ENCODE results near the gene EYS.

The EYS gene

GRCh38 chr6:63941747-63942470, 1765.1 kb downstream of the EYS start:
- H4K20me1 ChIP-seq (ENCODE audit: insufficient read depth, low read length, poor library complexity, severe bottlenecking) = no peaks in the 10 kb centered on the region
- TF ChIP-seq CTCF (conservative IDR thresholded peaks at IDR 0.05; ENCODE audit: low read length) (no peak), EZH2phosphoT487 (IDR thresholded peaks at IDR 0.05; ENCODE audit: borderline replicate concordance) (no peak)
- no peaks in the 10 kb centered on the region for H3K36me3 ChIP-seq (ENCODE audit: insufficient read depth, low read length)
- no peak overlapping the region for H3K4me3 ChIP-seq (ENCODE audit: low read length, poor library complexity, severe bottlenecking)
- H3K79me2 ChIP-seq (ENCODE audit: insufficient read depth, low read length) = no peaks in the 10 kb centered on the region
- H3K4me2 ChIP-seq (ENCODE audit: low read depth, low read length, poor library complexity, severe bottlenecking) = no peak overlapping the region
- no peak overlapping the region for H3K9ac ChIP-seq (ENCODE audit: low read depth, low read length, poor library complexity, severe bottlenecking)
- H3K9me3 ChIP-seq (ENCODE audit: insufficient read depth, low read depth, low read length) = no peaks in the 10 kb centered on the region; the same call in 1 of the 2 replicates
- no peak overlapping the region for H2AFZ ChIP-seq (ENCODE audit: low read length)
- no peaks in the 10 kb centered on the region for H3K9me2 ChIP-seq (replicated peaks; ENCODE audit: low read depth, low read length)
- no peaks in the 10 kb centered on the region for H3K27me3 ChIP-seq (ENCODE audit: insufficient read depth, low read length, poor library complexity, severe bottlenecking)
- peaks cover 14% of the 10 kb centered on the region for H3K4me1 ChIP-seq (ENCODE audit: insufficient read depth, low read length, poor library complexity, severe bottlenecking)
- peaks cover 7% of the 10 kb centered on the region; the same call in 1 of the 2 replicates for H3F3A ChIP-seq (ENCODE audit: low read depth)

- peaks cover 7% of the 10 kb centered on the region; the same call in 1 of the 2 replicates for H3F3A ChIP-seq (ENCODE audit: low read depth)
- peaks cover 17% of the 10 kb centered on the region for H3K4me1 ChIP-seq (ENCODE audit: insufficient read depth, low read length, poor library complexity, severe bottlenecking)
- no peak overlapping the region for H3K9ac ChIP-seq (ENCODE audit: low read depth, low read length, poor library complexity, severe bottlenecking)
- H3K27me3 ChIP-seq (ENCODE audit: insufficient read depth, low read length, poor library complexity, severe bottlenecking) = no peaks in the 10 kb centered on the region
- H3K9me3 ChIP-seq (ENCODE audit: insufficient read depth, low read depth, low read length) = no peaks in the 10 kb centered on the region
- H3K79me2 ChIP-seq (ENCODE audit: insufficient read depth, low read length) = no peaks in the 10 kb centered on the region
- H3K9me2 ChIP-seq (replicated peaks; ENCODE audit: low read depth, low read length) = no peaks in the 10 kb centered on the region
- H3K4me2 ChIP-seq (ENCODE audit: low read depth, low read length, poor library complexity, severe bottlenecking) = peak overlapping the region; percentile 23
- H2AFZ ChIP-seq (ENCODE audit: low read length) = no peak overlapping the region
- no peaks in the 10 kb centered on the region for H4K20me1 ChIP-seq (ENCODE audit: insufficient read depth, low read length, poor library complexity, severe bottlenecking)
- H3K4me3 ChIP-seq (ENCODE audit: low read length, poor library complexity, severe bottlenecking) = no peak overlapping the region
- H3K36me3 ChIP-seq (ENCODE audit: insufficient read depth, low read length) = no peaks in the 10 kb centered on the region
- TF ChIP-seq CTCF (conservative IDR thresholded peaks at IDR 0.05; ENCODE audit: low read length) (no peak), EZH2phosphoT487 (IDR thresholded peaks at IDR 0.05; ENCODE audit: borderline replicate concordance) (no peak)
Measured at GRCh38 chr6:63940056-63940455, 1767.0 kb downstream of the EYS start.

GRCh38 chr6:63936399-63936798, 1770.6 kb downstream of the EYS start:
- Histone ChIP-seq H3K4me2 (ENCODE audit: low read depth, low read length, poor library complexity, severe bottlenecking) (no peak overlapping the region), H3K9ac (ENCODE audit: low read depth, low read length, poor library complexity, severe bottlenecking) (no peak overlapping the region), H3F3A (ENCODE audit: low read depth) (peaks cover 7% of the 10 kb centered on the region; the same call in 1 of the 2 replicates), H3K36me3 (ENCODE audit: insufficient read depth, low read length) (no peaks in the 10 kb centered on the region), H3K27me3 (ENCODE audit: insufficient read depth, low read length, poor library complexity, severe bottlenecking) (no peaks in the 10 kb centered on the region), H3K9me2 (replicated peaks; ENCODE audit: low read depth, low read length) (no peaks in the 10 kb centered on the region), H3K79me2 (ENCODE audit: insufficient read depth, low read length) (no peaks in the 10 kb centered on the region), H3K9me3 (ENCODE audit: insufficient read depth, low read depth, low read length) (no peaks in the 10 kb centered on the region), H4K20me1 (ENCODE audit: insufficient read depth, low read length, poor library complexity, severe bottlenecking) (no peaks in the 10 kb centered on the region), H3K4me1 (ENCODE audit: insufficient read depth, low read length, poor library complexity, severe bottlenecking) (peaks cover 23% of the 10 kb centered on the region), H3K4me3 (ENCODE audit: low read length, poor library complexity, severe bottlenecking) (no peak overlapping the region), H2AFZ (ENCODE audit: low read length) (no peak overlapping the region)
- TF ChIP-seq CTCF (conservative IDR thresholded peaks at IDR 0.05; ENCODE audit: low read length) (no peak), EZH2phosphoT487 (IDR thresholded peaks at IDR 0.05; ENCODE audit: borderline replicate concordance) (no peak)

All from Loucy (cell line).